Measurements from ENCODE around the gene P3H1. TPM values are rescaled to one million over a fixed set of nuclear protein-coding genes. Genes with fewer than 3 reads are reported as not detected.

P3H1 gene
- total RNA-seq, 1 experiment from 2014 or later: 84.8 TPM

- Histone ChIP-seq H3K27ac (ENCODE audit: low read length) (no peak overlapping the region), H3K36me3 (ENCODE audit: control insufficient read depth, insufficient read depth, low read length) (peaks cover 4% of the 10 kb centered on the region; the same call in 1 of the 2 replicates), H3K9me3 (ENCODE audit: control insufficient read depth, insufficient read depth, low read depth, low read length) (no peaks in the 10 kb centered on the region), H3K4me1 (ENCODE audit: control insufficient read depth, insufficient read depth, low read length) (no peaks in the 10 kb centered on the region), H3K4me3 (ENCODE audit: low read depth in 2 of 2, low read length in 2 of 2) (no peak overlapping the region), H3K27me3 (ENCODE audit: control insufficient read depth, insufficient read depth, low read length) (no peaks in the 10 kb centered on the region)
- in situ Hi-C loops (cut with HindIII; ENCODE audit: low pct_unique_long_range_greater_than_20kb, low sequenced_read_pairs) (no loop called here), intact Hi-C loops (cut with micrococcal nuclease; ENCODE audit: unreplicated experiment) (no loop called here)
- ATAC-seq (no peak), DNase-seq (ENCODE audit: low read depth, low spot score) (no peak)
- CTCF ChIA-PET: no interaction called here
- no peak for TF ChIP-seq REST (IDR thresholded peaks at IDR 0.05; ENCODE audit: insufficient read depth in 1 of 2, low read depth in 2 of 2, low read length in 1 of 2)
- POLR2A ChIA-PET: no interaction called here
- no TSS peak for BruUV-seq (replicated peaks)
Observed at GRCh38 chr1:42773420-42773819, 6.6 kb upstream of the P3H1 start.

GRCh38 chr1:42769811-42770210, 3.0 kb upstream of the P3H1 start:
- Histone ChIP-seq H3K27me3 (ENCODE audit: control insufficient read depth, insufficient read depth, low read length) (no peaks in the 10 kb centered on the region), H3K9me3 (ENCODE audit: control insufficient read depth, insufficient read depth, low read depth, low read length) (no peaks in the 10 kb centered on the region), H3K36me3 (ENCODE audit: control insufficient read depth, insufficient read depth, low read length) (no peaks in the 10 kb centered on the region; the same call in 1 of the 2 replicates), H3K27ac (ENCODE audit: low read length) (no peak overlapping the region), H3K4me3 (ENCODE audit: low read depth in 2 of 2, low read length in 2 of 2) (no peak overlapping the region), H3K4me1 (ENCODE audit: control insufficient read depth, insufficient read depth, low read length) (peaks cover 11% of the 10 kb centered on the region)
- BruUV-seq (replicated peaks): no TSS peak
- DNase-seq (ENCODE audit: low read depth, low spot score) (no peak), ATAC-seq (no peak)
- in situ Hi-C loops (cut with HindIII; ENCODE audit: low pct_unique_long_range_greater_than_20kb, low sequenced_read_pairs): no loop called here
- intact Hi-C loops (cut with micrococcal nuclease; ENCODE audit: unreplicated experiment): no loop called here
- POLR2A ChIA-PET: no interaction called here
- TF ChIP-seq POLR2AphosphoS5 (IDR thresholded peaks at IDR 0.05; ENCODE audit: low read depth, low read length) (no peak), CTCF (IDR thresholded peaks at IDR 0.05) (no peak), TCF7L2 (IDR thresholded peaks at IDR 0.05; ENCODE audit: low read depth, low read length) (no peak), SIN3A (IDR thresholded peaks at IDR 0.05; ENCODE audit: borderline replicate concordance, insufficient read depth, low read depth, low read length) (no peak), REST (IDR thresholded peaks at IDR 0.05; ENCODE audit: insufficient read depth in 1 of 2, low read depth in 2 of 2, low read length in 1 of 2) (no peak)
- CTCF ChIA-PET: no interaction called here
